HG03571 (cell line): ENCODE data around the gene KIAA0825.
"Not testable (repeated sequence)": the region's sequence is repeated elsewhere in the genome, so short reads cannot be mapped to it uniquely, and the experiment has no call there.

ENCODE experiments used
- ATAC-seq: cut with Tn5 transposase; IDR thresholded peaks from one replicate; pipeline ENCODE4 v1.9.1; 2021; ENCODE audit not compliant: unreplicated experiment

KIAA0825 gene

GRCh38 chr5:94375801-94376200, 242.6 kb downstream of the KIAA0825 start:
- no peak for ATAC-seq

- ATAC-seq, result no peak
Observed at GRCh38 chr5:94374336-94374735, 244.1 kb downstream of the KIAA0825 start.

- no peak for ATAC-seq
Observed at GRCh38 chr5:94367900-94368299, 250.5 kb downstream of the KIAA0825 start.

DNA sequence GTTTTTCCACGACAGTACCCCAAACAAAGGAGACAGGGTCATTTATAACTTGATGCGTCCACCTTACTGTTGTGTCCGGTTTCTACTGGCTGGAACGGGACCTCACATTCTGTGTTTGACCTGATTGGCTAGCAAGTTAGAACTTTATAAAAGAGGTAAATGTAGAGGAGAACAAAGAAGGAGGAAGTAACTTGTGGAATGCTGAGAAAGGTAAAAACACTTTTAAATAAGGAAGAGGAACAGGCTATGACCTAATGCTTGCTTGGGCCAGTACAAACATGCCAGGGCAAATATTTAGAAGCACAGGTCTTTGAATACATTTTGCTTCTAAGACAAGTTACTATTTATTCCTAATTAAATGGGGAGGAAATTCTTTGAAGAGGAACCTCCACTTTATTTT, 251.6 kb downstream of the KIAA0825 start:
- ATAC-seq, result no peak

- no peak for ATAC-seq
Observed at GRCh38 chr5:94362857-94363256, 255.5 kb downstream of the KIAA0825 start.

DNA sequence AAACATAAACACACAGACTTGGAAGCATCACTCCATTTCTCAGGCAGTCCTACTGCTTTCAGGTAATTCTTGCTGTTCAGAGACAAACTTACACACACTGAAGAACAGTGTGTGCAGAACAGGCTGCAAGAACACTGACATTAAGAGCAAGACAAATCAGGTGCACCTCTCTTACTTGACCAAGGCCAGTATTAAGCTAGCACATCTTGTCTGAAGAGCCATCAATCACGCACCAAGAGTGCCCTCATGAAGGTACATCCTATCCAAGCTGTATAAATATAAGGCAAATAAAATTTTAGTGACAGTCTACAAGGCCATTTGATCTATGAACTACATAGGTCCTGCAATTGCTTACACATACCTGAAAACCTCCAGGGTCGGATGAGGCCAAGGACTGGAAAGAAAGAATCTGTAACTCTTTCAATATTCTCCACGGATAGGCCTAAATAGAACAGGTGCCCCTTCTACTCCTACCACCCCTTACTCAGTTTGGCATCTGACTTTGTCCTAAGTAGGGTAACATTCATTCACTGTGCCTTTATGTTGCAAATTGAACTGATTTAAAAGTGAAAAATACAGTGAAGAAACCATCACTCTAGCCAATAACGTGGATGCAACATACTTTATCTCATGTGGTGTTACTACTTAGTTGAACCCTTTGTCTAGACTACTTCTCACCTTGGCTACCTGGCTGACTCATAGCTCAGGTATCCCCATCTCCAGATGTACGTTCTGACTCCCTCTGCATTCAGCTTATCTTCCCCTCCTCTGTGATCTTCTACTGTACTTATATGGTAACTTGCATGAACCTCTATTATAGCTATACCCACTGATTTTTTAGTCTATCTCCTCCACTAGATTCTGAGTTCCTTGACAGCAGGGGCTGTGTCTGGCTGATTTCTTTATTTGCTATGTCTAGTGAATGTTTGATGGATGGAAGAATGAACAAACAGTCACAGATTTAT, 256.3 kb downstream of the KIAA0825 start:
- ATAC-seq, result no peak

DNA sequence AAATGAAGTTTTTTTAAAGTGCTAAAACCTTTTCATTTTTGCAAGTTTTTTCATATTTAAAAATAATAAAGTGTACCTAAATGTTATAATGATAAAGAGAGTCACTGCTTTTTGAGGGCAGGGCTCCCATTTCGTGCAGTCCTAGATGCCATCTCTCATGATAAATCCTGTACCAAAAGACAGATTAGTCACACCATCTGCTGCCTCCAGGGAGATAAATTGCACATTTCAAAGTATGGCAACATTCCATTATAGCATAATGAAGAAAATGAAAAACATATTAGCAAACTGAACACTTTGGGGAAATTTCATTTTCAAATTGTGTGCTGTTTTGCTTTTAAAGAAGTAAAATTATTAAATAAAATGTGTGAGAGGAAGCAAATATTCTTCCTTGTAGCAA, 257.2 kb downstream of the KIAA0825 start:
- no peak for ATAC-seq

GRCh38 chr5:94360382-94361130, 257.8 kb downstream of the KIAA0825 start:
- no peak for ATAC-seq

DNA sequence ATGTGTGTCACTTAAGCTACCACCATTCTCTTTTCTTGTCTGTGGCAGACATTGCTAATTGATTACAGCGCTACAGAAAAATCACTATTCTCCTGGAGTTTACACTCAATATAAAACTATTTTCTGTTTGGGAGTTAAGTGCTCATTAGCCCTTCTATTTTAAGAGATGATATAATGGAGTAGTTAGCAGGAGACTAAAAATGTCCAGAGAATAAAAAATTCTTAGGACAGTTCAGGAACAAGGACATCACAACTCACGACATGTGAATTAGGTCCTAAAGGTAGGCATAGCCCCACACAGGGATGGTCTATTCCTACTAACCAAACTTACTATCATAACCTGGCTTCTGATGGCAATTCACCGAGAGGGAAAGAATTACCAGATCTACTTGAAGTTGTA, 258.5 kb downstream of the KIAA0825 start:
- no peak for ATAC-seq

DNA sequence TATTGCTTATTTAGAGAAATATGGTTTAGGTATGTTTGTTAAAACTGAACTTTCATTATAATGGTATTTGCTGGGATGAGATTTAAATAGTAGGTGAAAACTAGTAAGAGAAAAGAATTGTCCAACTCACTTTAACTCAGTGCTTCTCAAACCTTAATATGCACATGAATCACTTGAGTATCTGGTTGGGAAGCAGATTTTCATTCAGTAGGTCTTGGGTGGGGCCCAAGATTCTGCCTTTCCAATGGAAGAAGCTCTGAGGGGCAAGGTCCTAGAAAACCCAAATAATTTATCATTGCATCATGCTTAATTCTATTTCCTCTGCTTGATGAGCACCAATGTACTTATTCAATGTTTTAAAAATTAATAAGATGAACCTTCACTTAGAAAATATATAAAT, 262.6 kb downstream of the KIAA0825 start:
- ATAC-seq, result no peak

DNA sequence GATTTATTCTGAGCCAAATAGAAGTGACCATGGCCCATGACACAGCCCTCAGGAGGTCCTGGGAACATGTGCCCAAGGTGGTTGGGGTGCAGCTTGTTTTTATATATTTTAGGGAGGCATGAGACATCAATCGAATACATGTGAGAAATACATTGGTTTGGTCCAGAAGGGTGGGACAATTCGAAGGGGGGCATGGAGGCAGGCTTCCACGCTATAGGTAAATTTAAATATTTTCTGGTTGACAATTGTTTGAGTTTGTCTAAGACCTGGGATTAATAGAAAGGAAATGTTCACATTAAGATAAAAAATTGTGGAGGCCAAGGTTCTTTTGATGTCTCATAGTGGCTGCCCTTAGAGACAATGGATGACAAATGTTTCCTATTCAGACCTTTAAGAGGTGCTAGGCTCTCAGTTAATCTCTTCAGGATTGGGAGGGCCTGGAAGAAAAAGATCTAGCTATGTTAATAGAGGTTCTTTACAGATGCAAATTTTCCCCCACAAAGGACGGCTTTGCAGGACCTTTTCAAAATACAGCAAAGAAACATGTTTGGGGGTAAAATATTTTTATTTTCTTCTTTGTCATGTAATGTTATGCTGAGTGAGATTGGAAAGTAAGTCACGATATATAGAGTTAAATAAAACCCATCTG, 263.4 kb downstream of the KIAA0825 start:
- not testable (repeated sequence) for ATAC-seq

- no peak for ATAC-seq
Observed at GRCh38 chr5:94353605-94354004, 264.8 kb downstream of the KIAA0825 start.

DNA sequence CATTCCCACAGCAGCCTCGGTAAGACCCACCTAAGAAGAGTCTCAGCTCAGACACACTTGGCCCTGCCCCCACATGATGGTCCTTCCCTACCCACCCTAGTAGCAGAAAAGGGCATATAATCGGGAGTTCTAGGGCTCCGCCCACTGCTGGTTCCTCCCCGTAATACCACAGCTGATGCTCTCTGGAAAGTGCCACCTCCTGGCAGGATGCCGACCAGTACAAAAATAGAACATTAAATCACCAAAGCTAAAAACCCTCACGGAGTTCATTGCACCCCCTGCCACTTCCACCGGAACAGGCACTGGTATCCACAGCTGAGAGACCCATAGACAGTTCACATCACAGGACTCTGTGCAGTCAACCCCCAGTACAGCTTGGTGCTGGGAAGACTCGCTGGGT, 271.3 kb downstream of the KIAA0825 start:
- no peak for ATAC-seq

DNA sequence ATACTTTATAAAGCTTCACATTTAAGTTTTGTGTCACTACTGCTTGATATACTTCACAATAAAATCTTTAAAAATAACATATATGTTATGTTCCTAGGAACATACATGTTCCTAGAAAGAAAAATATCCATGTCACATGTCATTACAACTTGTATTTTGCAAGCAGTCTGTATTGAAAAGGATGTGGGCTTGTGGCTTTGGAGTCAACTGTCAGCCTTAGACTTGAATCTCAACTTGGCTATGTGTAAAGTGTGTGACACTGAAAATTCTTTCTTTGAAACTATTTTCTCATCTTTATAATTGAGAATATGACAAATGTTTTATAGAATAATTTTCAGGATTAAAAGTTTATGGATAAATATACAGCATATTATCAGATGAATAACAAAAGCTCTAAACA, 273.1 kb downstream of the KIAA0825 start:
- no peak for ATAC-seq

- ATAC-seq, result no peak
Observed at GRCh38 chr5:94337617-94338016, 280.8 kb downstream of the KIAA0825 start.

GRCh38 chr5:94335936-94336335, 282.5 kb downstream of the KIAA0825 start:
- ATAC-seq, result no peak

GRCh38 chr5:94329115-94329514, 289.3 kb downstream of the KIAA0825 start:
- no peak for ATAC-seq

DNA sequence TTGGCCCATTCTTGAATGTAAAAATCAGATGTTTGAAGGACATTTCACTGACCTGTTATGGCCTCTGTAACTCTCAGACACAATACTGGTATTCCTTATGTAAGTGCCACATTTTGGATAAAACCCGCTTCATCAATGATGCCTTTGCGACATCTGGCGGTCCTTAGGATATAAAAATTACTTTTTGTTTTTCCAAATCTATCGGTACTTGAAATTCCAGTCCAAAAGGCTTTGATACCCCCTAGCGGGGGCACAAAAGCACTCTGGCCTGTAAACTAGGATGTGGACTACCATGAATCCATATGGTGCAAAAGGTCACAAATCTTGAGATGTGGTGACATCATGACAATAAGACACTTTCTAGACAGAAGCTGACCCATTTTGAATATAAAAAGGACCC, 291.8 kb downstream of the KIAA0825 start:
- ATAC-seq, result no peak

GRCh38 chr5:94316916-94317838, 301.2 kb downstream of the KIAA0825 start:
- no peak for ATAC-seq

- no peak for ATAC-seq
Observed at GRCh38 chr5:94314460-94315131, 303.8 kb downstream of the KIAA0825 start.
